B cell (primary cell): ENCODE results near the gene KLHDC7B. TPM values are rescaled to one million over a fixed set of nuclear protein-coding genes. Genes with fewer than 3 reads are reported as not detected.

Source experiments
- ATAC-seq: fragments of 200-7000 bp; cut with Tn5 transposase; one replicate; pipeline ENCODE4 v1.10.0; 2021; ENCODE audit warnings: low read depth, mild to moderate bottlenecking, moderate number of reproducible peaks, moderate library complexity
- CTCF ChIA-PET: fragments of 350-600 bp; sonication (Branson Sonifier 250); formaldehyde crosslinking; loops from one replicate; lab custom pipeline; 2021; ENCODE audit warnings: antibody characterized with exemption, inconsistent platforms; lab: Charles Lee
- POLR2A ChIA-PET: fragments of 350-600 bp; sonication (Branson Sonifier 250); formaldehyde crosslinking; loops from one replicate; lab custom pipeline; 2021; ENCODE audit warnings: antibody characterized with exemption; lab: Charles Lee
- DNase-seq: peaks from one replicate; pipeline ENCODE4 v3.0.0; 2013
- H2AFZ ChIP-seq: 2 replicates; pipeline ENCODE4 v1.6.1; 2012; ENCODE audit warnings: mild to moderate bottlenecking, low read depth, low read length; ENCODE audit not compliant: insufficient read depth, poor library complexity, severe bottlenecking
- H3K27ac ChIP-seq, 2 donors: 1 replicate in 1 of 2; 2 replicates in 1 of 2; pipeline ENCODE4 v1.5.1; 2012 to 2013; ENCODE audit warnings: low read length in 2 of 2, mild to moderate bottlenecking in 2 of 2, moderate library complexity in 1 of 2
- H3K27me3 ChIP-seq, 4 experiments: fragments of 200-600 bp in 1 of 4; sonication (generic) in 1 of 4; replicated peaks in 1 of 4; 1 replicate in 2 of 4; 2 replicates in 2 of 4; pipeline versions ENCODE4 v1.6.1 to v1.7.0; 2013 to 2016; ENCODE audit warnings: low read length in 3 of 4, mild to moderate bottlenecking in 2 of 4, mixed read lengths in 1 of 4, moderate library complexity in 1 of 4; ENCODE audit not compliant: insufficient read depth in 4 of 4, control insufficient read depth in 3 of 4; ENCODE audit errors: control extremely low read depth in 1 of 4
- H3K36me3 ChIP-seq, 2 experiments: replicated peaks in 1 of 2; 1 replicate in 1 of 2; 2 replicates in 1 of 2; pipeline versions ENCODE4 v1.6.1 to v1.7.1; 2013; ENCODE audit warnings: low read length in 1 of 2; ENCODE audit not compliant: insufficient read depth in 2 of 2, control insufficient read depth in 1 of 2; ENCODE audit errors: control extremely low read depth in 1 of 2, extremely low read depth in 1 of 2
- H3K4me1 ChIP-seq, 2 donors: fragments of 200-600 bp in 1 of 2; sonication (generic) in 1 of 2; 1 replicate in 1 of 2; 2 replicates in 1 of 2; pipeline versions ENCODE4 v1.5.1 to v1.6.1; 2013 to 2017; ENCODE audit warnings: low read length in 2 of 2; ENCODE audit not compliant: control insufficient read depth in 2 of 2, insufficient read depth in 2 of 2
- H3K4me2 ChIP-seq: replicated peaks from 2 replicates; pipeline ENCODE3; 2012; ENCODE audit warnings: mild to moderate bottlenecking, low read depth, low read length; ENCODE audit not compliant: poor library complexity, severe bottlenecking
- H3K4me3 ChIP-seq, 5 experiments: fragments of 200-600 bp in 1 of 5; sonication (generic) in 1 of 5; 1 replicate in 3 of 5; 2 replicates in 2 of 5; pipeline versions ENCODE4 v1.5.1 to v1.7.0; 2011 to 2016; ENCODE audit warnings: low read length in 4 of 5, mild to moderate bottlenecking in 4 of 5, low read depth in 2 of 5, control low read depth in 1 of 5, moderate library complexity in 1 of 5; ENCODE audit not compliant: insufficient read depth in 1 of 5; ENCODE audit errors: control extremely low read depth in 1 of 5, extremely low read depth in 1 of 5
- H3K79me2 ChIP-seq: fragments of 200-600 bp; sonication (generic); one replicate; pipeline ENCODE4 v1.6.0; 2016; ENCODE audit warnings: low read length; ENCODE audit not compliant: control insufficient read depth, insufficient read depth
- H3K9ac ChIP-seq: fragments of 200-600 bp; sonication (generic); 2 replicates; pipeline ENCODE4 v1.6.1; 2017; ENCODE audit warnings: mild to moderate bottlenecking, low read length, moderate library complexity
- H3K9me3 ChIP-seq, 3 donors: one replicate each; pipeline versions ENCODE4 v1.6.1 to v1.7.1; 2013; ENCODE audit warnings: low read length in 2 of 3; ENCODE audit not compliant: control insufficient read depth in 2 of 3, insufficient read depth in 1 of 3; ENCODE audit errors: control extremely low read depth in 1 of 3
- H4K20me1 ChIP-seq: 2 replicates; pipeline ENCODE4 v1.6.0; 2012; ENCODE audit warnings: mild to moderate bottlenecking, low read length; ENCODE audit not compliant: insufficient read depth, control insufficient read depth, poor library complexity, severe bottlenecking
- H3K27ac Mint-ChIP-seq: one replicate; pipeline ENCODE4 v1.8.0; 2021; ENCODE audit warnings: mixed read lengths
- H3K27me3 Mint-ChIP-seq: one replicate; pipeline ENCODE4 v1.8.0; 2021; ENCODE audit warnings: mixed read lengths
- H3K4me1 Mint-ChIP-seq: one replicate; pipeline ENCODE4 v1.8.0; 2021; ENCODE audit warnings: mixed read lengths
- H3K4me3 Mint-ChIP-seq: one replicate; pipeline ENCODE4 v1.8.0; 2021; ENCODE audit warnings: mixed read lengths
- H3K9me3 Mint-ChIP-seq: one replicate; pipeline ENCODE4 v1.8.0; 2022; ENCODE audit warnings: mixed read lengths; ENCODE audit not compliant: insufficient read depth
- CTCF ChIP-seq: fragments of 200-600 bp; IDR thresholded peaks from one replicate; pipeline ENCODE4 v1.8.0; 2022; ENCODE audit warnings: antibody characterized with exemption, mild to moderate bottlenecking
- EZH2 ChIP-seq: IDR thresholded peaks from 2 replicates; pipeline ENCODE4 v1.6.1; 2012; ENCODE audit warnings: borderline replicate concordance, low read depth, mild to moderate bottlenecking, moderate library complexity, low read length; ENCODE audit not compliant: insufficient read depth, poor library complexity, severe bottlenecking
- WGBS: methylation state at CpG from one replicate; pipeline ENCODE4 v1.1.5; 2013; ENCODE audit warnings: missing lambda C conversion rate; ENCODE audit not compliant: insufficient coverage; 5-methylcytosine and 5-hydroxymethylcytosine counted together
- intact Hi-C: fragments of 100-400 bp; cut with micrococcal nuclease; formaldehyde crosslinking; loops from one replicate; pipeline ENCODE4 v1.10.0; 2022
- polyA plus RNA-seq: library from polyadenylated mRNA; depleted of rRNA; stranded (reverse); fragments of >200 nt; gene quantifications from 2 replicates; pipeline ENCODE4 v1.2.3, GENCODE V29; 2012
- total RNA-seq, 2 donors: library from RNA; stranded (reverse); fragments of 120-200 nt in 1 of 2; gene quantifications; 1 replicate in 1 of 2; 2 replicates in 1 of 2; pipeline versions ENCODE4 v1.2.3 to v1.2.4, GENCODE V29; 2013 to 2022

The KLHDC7B gene
- total and polyA plus RNA-seq, 2 donors (not counting 1 experiment from before 2014, with no cell fraction given) = 1.8 to 6.2 TPM

- peaks cover 78% of the 10 kb centered on the region for H3K79me2 ChIP-seq
- H4K20me1 ChIP-seq = peaks cover 55% of the 10 kb centered on the region
- H3K9me3 ChIP-seq = no peaks in the 10 kb centered on the region
- no peak overlapping the region for H2AFZ ChIP-seq
- Mint-ChIP-seq H3K4me3 (no peak overlapping the region), H3K27ac (no peak overlapping the region), H3K9me3 (no peaks in the 10 kb centered on the region), H3K27me3 (no peaks in the 10 kb centered on the region), H3K4me1 (peaks cover 3% of the 10 kb centered on the region)
- no peaks in the 10 kb centered on the region for H3K4me1 ChIP-seq
- 97% methylated on average over 7 of the region's 8 CpGs for WGBS
- no peak for ATAC-seq
- intact Hi-C loops = no loop called here
- no peak overlapping the region for H3K4me2 ChIP-seq
- no peaks in the 10 kb centered on the region for H3K27me3 ChIP-seq
- no peak overlapping the region for H3K4me3 ChIP-seq
- H3K9ac ChIP-seq = no peak overlapping the region
- no peak for DNase-seq
- H3K36me3 ChIP-seq = peaks cover 0 to 43% of the 10 kb centered on the region in 2 experiments
- TF ChIP-seq EZH2 (no peak), CTCF (no peak)
- no peak overlapping the region for H3K27ac ChIP-seq
- ChIA-PET CTCF (no interaction called here), POLR2A (no interaction called here)
Measured at GRCh38 chr22:50516068-50516467, 29.6 kb upstream of the KLHDC7B start.

DNA sequence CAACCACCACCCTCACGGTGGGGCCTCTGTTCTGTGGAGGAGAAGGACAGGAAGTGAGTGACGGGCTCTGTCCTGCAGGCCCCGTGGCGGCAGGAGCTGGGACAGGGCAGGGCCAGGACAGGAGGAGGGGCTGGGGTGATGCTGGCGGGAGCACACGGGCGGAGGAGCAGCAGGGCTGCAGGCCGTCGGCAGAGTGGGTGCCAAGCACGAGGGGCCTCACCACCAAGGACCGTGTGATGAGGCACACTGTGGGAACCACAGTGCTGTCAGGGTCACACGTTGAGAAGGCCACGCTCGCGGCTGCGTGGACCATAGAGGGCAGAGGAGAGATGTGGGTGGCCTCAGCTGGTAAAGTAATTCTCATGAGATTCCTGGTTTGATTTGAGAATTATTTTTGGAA, 28.8 kb upstream of the KLHDC7B start:
- no peak for DNase-seq
- Mint-ChIP-seq H3K27ac (no peak overlapping the region), H3K4me1 (peaks cover 3% of the 10 kb centered on the region), H3K9me3 (no peaks in the 10 kb centered on the region), H3K27me3 (no peaks in the 10 kb centered on the region), H3K4me3 (no peak overlapping the region)
- no peak for ATAC-seq
- H3K4me1 ChIP-seq = no peaks in the 10 kb centered on the region
- H3K27ac ChIP-seq = no peak overlapping the region
- TF ChIP-seq CTCF (no peak), EZH2 (no peak)
- H4K20me1 ChIP-seq = peaks cover 55% of the 10 kb centered on the region
- no peaks in the 10 kb centered on the region for H3K27me3 ChIP-seq
- intact Hi-C loops = no loop called here
- no peak overlapping the region for H3K4me3 ChIP-seq
- peaks cover 84% of the 10 kb centered on the region for H3K79me2 ChIP-seq
- ChIA-PET CTCF (no interaction called here), POLR2A (no interaction called here)
- WGBS = 96% methylated on average over 15 of the region's 16 CpGs
- no peak overlapping the region for H3K4me2 ChIP-seq
- H3K9me3 ChIP-seq = no peaks in the 10 kb centered on the region
- peaks cover 0 to 51% of the 10 kb centered on the region in 2 experiments for H3K36me3 ChIP-seq
- no peak overlapping the region for H3K9ac ChIP-seq
- no peak overlapping the region for H2AFZ ChIP-seq
